GM10847 (cell line): ENCODE results near the gene TFCP2.

Experiments
- POLR2A ChIP-seq: IDR thresholded peaks from 2 replicates; pipeline ENCODE4 v1.6.1; 2011; ENCODE audit not compliant: insufficient read length; ENCODE audit errors: extremely low read depth

TFCP2 gene

GRCh38 chr12:51172515-51173431 lies at the start of gene TFCP2:
Gene TFCP2, minus strand, starts transcription at chr12:51173135. Its CDS starts 713 bp downstream, at chr12:51172422.
- peak; percentile 75 for TF ChIP-seq POLR2A

GRCh38 chr12:51222461-51222860 lies 49.5 kb upstream of the TFCP2 start:
- TF ChIP-seq POLR2A: no peak

- TF ChIP-seq POLR2A: no peak
Observed at GRCh38 chr12:51219322-51219721, 46.4 kb upstream of the TFCP2 start.

- TF ChIP-seq POLR2A: no peak
Observed at GRCh38 chr12:51218607-51219161, 45.7 kb upstream of the TFCP2 start.

- peak; percentile 30 for TF ChIP-seq POLR2A
Observed at GRCh38 chr12:51217968-51218606, 45.2 kb upstream of the TFCP2 start, which contains the start of gene POU6F1. Gene POU6F1, minus strand, starts transcription at chr12:51218062. Its CDS starts 11,226 bp downstream, at chr12:51206836.

- TF ChIP-seq POLR2A: no peak
Observed at GRCh38 chr12:51217133-51217967, 44.4 kb upstream of the TFCP2 start.

- TF ChIP-seq POLR2A: no peak
Observed at GRCh38 chr12:51216642-51217041, 43.7 kb upstream of the TFCP2 start.

- no peak for TF ChIP-seq POLR2A
Observed at GRCh38 chr12:51214895-51215294, 42.0 kb upstream of the TFCP2 start.

GRCh38 chr12:51210690-51211395 lies 37.9 kb upstream of the TFCP2 start:
- TF ChIP-seq POLR2A: no peak

- TF ChIP-seq POLR2A: no peak
Observed at GRCh38 chr12:51209259-51209658, 36.3 kb upstream of the TFCP2 start.

- TF ChIP-seq POLR2A: no peak
Observed at GRCh38 chr12:51208016-51208660, 35.2 kb upstream of the TFCP2 start.

GRCh38 chr12:51205350-51205749 lies 32.4 kb upstream of the TFCP2 start:
- no peak for TF ChIP-seq POLR2A

- TF ChIP-seq POLR2A: no peak
Observed at GRCh38 chr12:51202718-51203117, 29.8 kb upstream of the TFCP2 start.

- no peak for TF ChIP-seq POLR2A
Observed at GRCh38 chr12:51200806-51201205, 27.9 kb upstream of the TFCP2 start.

GRCh38 chr12:51200156-51200555 lies 27.2 kb upstream of the TFCP2 start:
- TF ChIP-seq POLR2A: no peak
